GM21737 (cell line): Measurements from ENCODE around the gene PLA2G2D.
"Not testable (repeated sequence)": the region's sequence is repeated elsewhere in the genome, so short reads cannot be mapped to it uniquely, and the experiment has no call there.

ENCODE experiments used
- ATAC-seq: cut with Tn5 transposase; IDR thresholded peaks from one replicate; pipeline ENCODE4 v1.9.1; 2021; ENCODE audit warnings: mild to moderate bottlenecking, moderate library complexity; ENCODE audit not compliant: unreplicated experiment

The PLA2G2D gene

GRCh38 chr1:20143318-20143717 lies 24.0 kb upstream of the PLA2G2D start:
- no peak for ATAC-seq

- no peak for ATAC-seq
These were observed 22.8 kb upstream of the PLA2G2D start for GRCh38 chr1:20142001-20142710.

- ATAC-seq: no peak
These were observed 22.1 kb upstream of the PLA2G2D start for GRCh38 chr1:20141466-20141865.

- no peak for ATAC-seq
These were observed 21.7 kb upstream of the PLA2G2D start for GRCh38 chr1:20141001-20141400.

- ATAC-seq: no peak
These were observed 20.7 kb upstream of the PLA2G2D start for GRCh38 chr1:20139776-20140612.

- no peak for ATAC-seq
These were observed 19.7 kb upstream of the PLA2G2D start, which contains the start of gene PLA2G2F for GRCh38 chr1:20138961-20139550. Gene PLA2G2F, plus strand, starts transcription at chr1:20139323. Its CDS starts 105 bp downstream, at chr1:20139428.

GRCh38 chr1:20138346-20138745 lies 19.0 kb upstream of the PLA2G2D start:
- ATAC-seq: no peak

GRCh38 chr1:20137604-20138003 lies 18.3 kb upstream of the PLA2G2D start:
- ATAC-seq: no peak

GRCh38 chr1:20137055-20137454 lies 17.7 kb upstream of the PLA2G2D start:
- no peak for ATAC-seq

GRCh38 chr1:20136249-20136648 lies 16.9 kb upstream of the PLA2G2D start:
- ATAC-seq: no peak

- ATAC-seq: no peak
These were observed 15.7 kb upstream of the PLA2G2D start for GRCh38 chr1:20134995-20135394.

- ATAC-seq: not testable (repeated sequence)
These were observed 11.2 kb upstream of the PLA2G2D start for GRCh38 chr1:20130518-20130917.

- ATAC-seq: no peak
These were observed 7.6 kb upstream of the PLA2G2D start for GRCh38 chr1:20126806-20127440.

- no peak for ATAC-seq
These were observed 6.9 kb upstream of the PLA2G2D start for GRCh38 chr1:20126041-20126805.

GRCh38 chr1:20125100-20125499 lies 5.8 kb upstream of the PLA2G2D start:
- no peak for ATAC-seq

- no peak for ATAC-seq
These were observed 5.2 kb upstream of the PLA2G2D start for GRCh38 chr1:20124456-20125057.

GRCh38 chr1:20123722-20124455 lies 4.6 kb upstream of the PLA2G2D start:
- ATAC-seq: no peak

- no peak for ATAC-seq
These were observed 1.5 kb upstream of the PLA2G2D start for GRCh38 chr1:20120796-20121195.

- ATAC-seq: no peak
These were observed 2.1 kb downstream of the PLA2G2D start for GRCh38 chr1:20117236-20117635.
